GM06990 (cell line): ENCODE results near the gene KIF6.

Experiments
- DNase-seq: peaks from one replicate; pipeline ENCODE4 v3.0.0-alpha.2; 2011; ENCODE audit not compliant: insufficient read length; ENCODE audit errors: extremely low read depth
- H3K27me3 ChIP-seq: replicated peaks from 2 replicates; pipeline ENCODE4 v1.6.0; 2011; ENCODE audit warnings: low read length; ENCODE audit not compliant: control insufficient read depth, insufficient read depth
- H3K36me3 ChIP-seq: 2 replicates; pipeline ENCODE4 v1.5.1; 2011; ENCODE audit warnings: low read length; ENCODE audit not compliant: control insufficient read depth, insufficient read depth
- H3K4me3 ChIP-seq: replicated peaks from 2 replicates; pipeline ENCODE4 v1.5.1; 2011; ENCODE audit warnings: low read depth, mild to moderate bottlenecking, control low read depth, low read length
- CTCF ChIP-seq: IDR thresholded peaks from 2 replicates; pipeline ENCODE4 v1.5.1; 2011; ENCODE audit warnings: low read length, control low read depth, mild to moderate bottlenecking, inconsistent platforms; ENCODE audit not compliant: insufficient read depth, poor library complexity, severe bottlenecking

KIF6 gene

GRCh38 chr6:39451831-39452230, 273.4 kb downstream of the KIF6 start:
- Histone ChIP-seq H3K36me3 (no peaks in the 10 kb centered on the region), H3K4me3 (no peak overlapping the region), H3K27me3 (no peaks in the 10 kb centered on the region)
- TF ChIP-seq CTCF: peak; percentile 76
- no peak for DNase-seq

- no peak overlapping the region for H3K4me3 ChIP-seq
- H3K27me3 ChIP-seq: no peaks in the 10 kb centered on the region; the same call in 1 of the 2 replicates
- H3K36me3 ChIP-seq: no peaks in the 10 kb centered on the region
- no peak for TF ChIP-seq CTCF
- DNase-seq: no peak
These were observed 276.2 kb downstream of the KIF6 start for GRCh38 chr6:39449022-39449421.

- H3K36me3 ChIP-seq: no peaks in the 10 kb centered on the region
- H3K27me3 ChIP-seq: no peaks in the 10 kb centered on the region; the same call in 1 of the 2 replicates
- DNase-seq: no peak
- H3K4me3 ChIP-seq: no peak overlapping the region
- TF ChIP-seq CTCF: no peak
These were observed 278.3 kb downstream of the KIF6 start for GRCh38 chr6:39446909-39447308.

- TF ChIP-seq CTCF: no peak
- no peak for DNase-seq
- H3K4me3 ChIP-seq: no peak overlapping the region
These were observed 279.5 kb downstream of the KIF6 start for GRCh38 chr6:39445667-39446066.

GRCh38 chr6:39444479-39445019, 280.7 kb downstream of the KIF6 start:
- TF ChIP-seq CTCF: no peak
- H3K4me3 ChIP-seq: no peak overlapping the region

More at GRCh38 chr6:39445667-39446066, 279.5 kb downstream of the KIF6 start:
- Histone ChIP-seq H3K27me3 (no peaks in the 10 kb centered on the region; the same call in 1 of the 2 replicates), H3K36me3 (no peaks in the 10 kb centered on the region)

GRCh38 chr6:39441986-39442385, 283.2 kb downstream of the KIF6 start:
- TF ChIP-seq CTCF: no peak
- H3K4me3 ChIP-seq: no peak overlapping the region
- H3K36me3 ChIP-seq: no peaks in the 10 kb centered on the region
- no peak for DNase-seq
- H3K27me3 ChIP-seq: no peaks in the 10 kb centered on the region; the same call in 1 of the 2 replicates

More at GRCh38 chr6:39444479-39445019, 280.7 kb downstream of the KIF6 start:
- no peaks in the 10 kb centered on the region; the same call in 1 of the 2 replicates for H3K27me3 ChIP-seq
- no peaks in the 10 kb centered on the region for H3K36me3 ChIP-seq
- no peak for DNase-seq
